Ovary (tissue), 3 donors: ENCODE measurements around the gene TTC21A.

Source experiments
- EP300 ChIP-seq: sonication (generic); formaldehyde crosslinking; IDR thresholded peaks from one replicate; pipeline ENCODE4 v1.6.1; 2017; ENCODE audit warnings: antibody characterized with exemption
- POLR2A ChIP-seq: fragments of 450-650 bp; IDR thresholded peaks from one replicate; pipeline ENCODE4 v1.6.1; 2017; ENCODE audit warnings: antibody characterized with exemption, mild to moderate bottlenecking, moderate library complexity
- TF ChIP-seq, protein P1 (sequence below), 3 donors: fragments of 450-650 bp in 2 of 3; fragments of 200-600 bp in 1 of 3; IDR thresholded peaks; one replicate each; pipeline versions ENCODE4 v1.5.1 to v1.8.0; 2016 to 2022; ENCODE audit warnings: antibody characterized with exemption in 3 of 3, mild to moderate bottlenecking in 1 of 3
- donor health status: DM: no; HTN: no; CAD: no.

DNA sequence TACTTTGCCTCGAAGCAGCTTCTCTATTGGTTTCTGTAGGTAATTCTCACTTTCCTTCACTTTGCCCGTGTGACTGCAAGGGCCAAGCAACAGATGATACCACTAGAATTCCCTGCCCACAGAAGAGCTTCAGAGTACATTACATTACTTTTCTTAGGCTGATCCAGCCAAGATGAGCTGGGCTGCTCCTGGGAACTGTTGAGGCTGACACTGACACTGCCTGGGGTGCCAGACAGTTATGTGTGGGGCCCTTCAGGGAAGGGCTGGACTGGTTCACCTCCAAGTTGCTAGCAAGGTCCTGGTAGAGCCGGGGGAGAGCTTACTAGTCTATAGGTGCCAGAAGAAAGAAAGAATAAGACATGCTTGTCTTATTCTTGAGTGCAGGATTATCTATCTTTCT lies 19.0 kb upstream of the TTC21A start:
- TF ChIP-seq, protein P1, sequence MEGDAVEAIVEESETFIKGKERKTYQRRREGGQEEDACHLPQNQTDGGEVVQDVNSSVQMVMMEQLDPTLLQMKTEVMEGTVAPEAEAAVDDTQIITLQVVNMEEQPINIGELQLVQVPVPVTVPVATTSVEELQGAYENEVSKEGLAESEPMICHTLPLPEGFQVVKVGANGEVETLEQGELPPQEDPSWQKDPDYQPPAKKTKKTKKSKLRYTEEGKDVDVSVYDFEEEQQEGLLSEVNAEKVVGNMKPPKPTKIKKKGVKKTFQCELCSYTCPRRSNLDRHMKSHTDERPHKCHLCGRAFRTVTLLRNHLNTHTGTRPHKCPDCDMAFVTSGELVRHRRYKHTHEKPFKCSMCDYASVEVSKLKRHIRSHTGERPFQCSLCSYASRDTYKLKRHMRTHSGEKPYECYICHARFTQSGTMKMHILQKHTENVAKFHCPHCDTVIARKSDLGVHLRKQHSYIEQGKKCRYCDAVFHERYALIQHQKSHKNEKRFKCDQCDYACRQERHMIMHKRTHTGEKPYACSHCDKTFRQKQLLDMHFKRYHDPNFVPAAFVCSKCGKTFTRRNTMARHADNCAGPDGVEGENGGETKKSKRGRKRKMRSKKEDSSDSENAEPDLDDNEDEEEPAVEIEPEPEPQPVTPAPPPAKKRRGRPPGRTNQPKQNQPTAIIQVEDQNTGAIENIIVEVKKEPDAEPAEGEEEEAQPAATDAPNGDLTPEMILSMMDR (IDR thresholded peaks at IDR 0.05): no peak
- no peak for TF ChIP-seq EP300
- TF ChIP-seq POLR2A: no peak
